ENCODE data around the gene SLC26A1. TPM values are rescaled to one million over a fixed set of nuclear protein-coding genes. Genes with fewer than 3 reads are reported as not detected.

Gene SLC26A1
- total RNA-seq, 1 donor from 2014 or later, result not detected

DNA sequence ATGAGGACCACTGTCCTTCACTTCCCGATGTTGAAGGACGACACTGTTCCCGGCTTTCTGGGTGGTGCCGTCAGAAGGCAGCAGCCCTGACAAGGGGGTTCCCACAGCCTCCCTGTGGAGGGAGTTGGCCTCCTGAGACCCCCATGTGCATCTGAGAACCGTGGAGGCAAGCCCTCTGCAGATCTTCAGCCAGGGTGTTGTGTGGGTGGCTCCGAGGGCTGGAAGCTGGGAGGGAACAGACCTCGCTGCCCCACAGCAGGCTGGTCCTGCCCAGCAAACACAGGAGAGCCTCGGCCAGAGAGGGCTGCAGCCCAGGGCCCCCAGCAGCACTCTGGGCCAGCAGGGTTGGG lies 36.0 kb downstream of the SLC26A1 start:
- Histone ChIP-seq H3K36me3 (no peaks in the 10 kb centered on the region), H3K4me3 (no peak overlapping the region), H4K20me1 (ENCODE audit: low read depth) (no peaks in the 10 kb centered on the region), H3K27ac (no peak overlapping the region), H3K4me1 (no peaks in the 10 kb centered on the region), H3K79me2 (ENCODE audit: low read depth) (no peaks in the 10 kb centered on the region), H2AFZ (replicated peaks) (no peak overlapping the region), H3K27me3 (no peaks in the 10 kb centered on the region), H3K4me2 (no peak overlapping the region), H3F3A (ENCODE audit: low read depth) (no peaks in the 10 kb centered on the region), H3K9ac (no peak overlapping the region), H3K9me3 (ENCODE audit: low read depth) (no peaks in the 10 kb centered on the region)
- Mint-ChIP-seq H3K36me3 (peaks cover 11% of the 10 kb centered on the region), H3K4me1 (peaks cover 3% of the 10 kb centered on the region), H3K27me3 (ENCODE audit: insufficient read depth, low read depth) (peaks cover 4% of the 10 kb centered on the region), H3K4me3 (no peak overlapping the region), H3K9me3 (no peaks in the 10 kb centered on the region), H3K27ac (no peak overlapping the region)
- DNase-seq (ENCODE audit: low spot score), result no peak
- TF ChIP-seq EZH2 (IDR thresholded peaks at IDR 0.05) (no peak), CTCF (IDR thresholded peaks at IDR 0.05) (no peak), EZH2phosphoT487 (IDR thresholded peaks at IDR 0.05) (no peak)

DNA sequence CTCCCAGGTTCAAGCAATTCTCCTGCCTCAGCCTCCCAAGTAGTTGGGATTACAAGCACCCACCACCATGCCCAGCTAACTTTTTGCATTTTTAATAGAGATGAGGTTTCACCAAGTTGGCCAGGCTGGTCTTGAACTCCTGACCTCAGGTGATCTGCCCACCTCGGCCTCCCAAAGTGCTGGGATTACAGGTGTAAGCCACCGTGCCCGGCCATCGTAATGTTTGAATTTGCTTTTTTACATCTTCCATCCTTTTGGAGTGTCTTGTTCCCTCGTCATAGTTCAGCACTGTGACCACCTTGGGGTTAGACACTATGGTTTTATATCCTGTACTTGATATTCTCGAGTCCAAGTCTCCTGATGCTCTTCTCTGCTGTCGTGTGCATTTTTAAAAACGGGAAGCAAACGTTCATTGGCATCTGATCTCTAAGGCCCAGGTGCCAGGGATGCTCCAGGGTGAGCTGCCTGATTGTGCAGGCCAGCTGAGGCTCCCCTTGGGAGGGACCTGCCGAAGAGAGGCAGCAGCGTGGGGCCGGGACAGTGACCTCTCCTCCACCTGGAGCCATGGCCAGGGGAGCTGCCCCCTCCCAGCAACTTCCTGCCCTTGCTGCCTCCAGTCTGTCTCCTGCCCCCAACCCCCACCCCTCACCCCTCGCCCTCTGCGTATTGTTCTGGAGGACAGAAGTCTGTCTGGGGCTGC lies 36.5 kb downstream of the SLC26A1 start:
- Mint-ChIP-seq H3K4me3 (peak overlapping the region; percentile 27), H3K36me3 (peaks cover 11% of the 10 kb centered on the region), H3K4me1 (peaks cover 3% of the 10 kb centered on the region), H3K27me3 (ENCODE audit: insufficient read depth, low read depth) (peaks cover 4% of the 10 kb centered on the region), H3K27ac (no peak overlapping the region), H3K9me3 (no peaks in the 10 kb centered on the region)
- H3K9me3 ChIP-seq (ENCODE audit: low read depth), result no peaks in the 10 kb centered on the region
- H3K27me3 ChIP-seq, result no peaks in the 10 kb centered on the region
- H3K4me3 ChIP-seq, result no peak overlapping the region
- H3K9ac ChIP-seq, result no peak overlapping the region
- no peaks in the 10 kb centered on the region for H3K79me2 ChIP-seq (ENCODE audit: low read depth)
- no peaks in the 10 kb centered on the region for H4K20me1 ChIP-seq (ENCODE audit: low read depth)
- no peaks in the 10 kb centered on the region for H3F3A ChIP-seq (ENCODE audit: low read depth)
- H3K4me2 ChIP-seq, result no peak overlapping the region
- no peak overlapping the region for H3K27ac ChIP-seq
- no peak for TF ChIP-seq CTCF (IDR thresholded peaks at IDR 0.05)
- TF ChIP-seq EZH2 (IDR thresholded peaks at IDR 0.05), result no peak
- no peak for TF ChIP-seq EZH2phosphoT487 (IDR thresholded peaks at IDR 0.05)
- no peaks in the 10 kb centered on the region for H3K36me3 ChIP-seq
- no peak for DNase-seq (ENCODE audit: low spot score)
- no peaks in the 10 kb centered on the region for H3K4me1 ChIP-seq
- H2AFZ ChIP-seq (replicated peaks), result no peak overlapping the region

DNA sequence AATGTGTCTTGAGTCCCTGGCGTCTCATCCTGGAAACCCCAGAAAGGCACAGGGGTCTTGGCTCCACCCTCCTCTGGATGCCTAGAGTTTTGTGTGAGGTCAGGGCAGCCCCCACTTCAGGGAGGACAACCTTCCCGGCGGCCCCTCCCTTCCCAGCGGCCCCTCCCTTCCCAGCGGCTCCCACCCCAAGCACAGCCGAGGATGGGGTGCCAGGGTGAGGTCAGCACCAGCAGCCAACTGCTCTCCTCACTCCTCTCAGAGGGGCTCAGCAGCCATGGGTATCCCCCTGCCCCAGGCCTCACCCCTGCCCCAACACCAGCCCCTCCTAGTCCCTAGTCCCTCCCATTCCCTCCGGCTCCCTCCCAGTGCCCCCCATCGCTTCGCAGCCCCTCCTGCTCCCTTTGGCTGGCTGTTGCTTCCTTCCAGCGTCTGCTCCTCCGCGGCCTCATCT lies 37.2 kb downstream of the SLC26A1 start:
- Histone ChIP-seq H2AFZ (replicated peaks) (no peak overlapping the region), H3K27ac (no peak overlapping the region), H3K27me3 (no peaks in the 10 kb centered on the region), H3K9ac (no peak overlapping the region), H3K79me2 (ENCODE audit: low read depth) (no peaks in the 10 kb centered on the region), H3K4me2 (no peak overlapping the region), H3K4me1 (peaks cover 4% of the 10 kb centered on the region), H3K4me3 (no peak overlapping the region), H3F3A (ENCODE audit: low read depth) (no peaks in the 10 kb centered on the region), H3K9me3 (ENCODE audit: low read depth) (no peaks in the 10 kb centered on the region), H3K36me3 (no peaks in the 10 kb centered on the region), H4K20me1 (ENCODE audit: low read depth) (no peaks in the 10 kb centered on the region)
- Mint-ChIP-seq H3K27me3 (ENCODE audit: insufficient read depth, low read depth) (peaks cover 4% of the 10 kb centered on the region), H3K27ac (no peak overlapping the region), H3K9me3 (no peaks in the 10 kb centered on the region), H3K4me1 (peaks cover 6% of the 10 kb centered on the region), H3K4me3 (no peak overlapping the region), H3K36me3 (peaks cover 11% of the 10 kb centered on the region)
- no peak for TF ChIP-seq CTCF (IDR thresholded peaks at IDR 0.05)
- no peak for DNase-seq (ENCODE audit: low spot score)
